Measurements from ENCODE around the gene KRTAP10-2. TPM values are rescaled to one million over a fixed set of nuclear protein-coding genes. Genes with fewer than 3 reads are reported as not detected.

The KRTAP10-2 gene
- total and polyA plus RNA-seq, 2 experiments from 2014 or later = not detected

- Histone ChIP-seq H3K9me2 (ENCODE audit: insufficient read depth) (no peaks in the 10 kb centered on the region), H3K79me2 (ENCODE audit: insufficient read depth) (no peaks in the 10 kb centered on the region), H3K4me2 (ENCODE audit: unreplicated experiment) (no peak overlapping the region), H3K27ac (no peak overlapping the region), H4K20me1 (ENCODE audit: insufficient read depth) (no peaks in the 10 kb centered on the region), H3K27me3 (replicated peaks; ENCODE audit: insufficient read depth) (0 out of 2 replicates have a peak, but pooled peaks cover 10% of the 10 kb centered on the region), H3K4me1 (ENCODE audit: insufficient read depth) (no peaks in the 10 kb centered on the region), H3K9me3 (ENCODE audit: low read depth) (no peaks in the 10 kb centered on the region), H3F3A (ENCODE audit: insufficient read depth) (no peaks in the 10 kb centered on the region), H3K36me3 (ENCODE audit: low read depth) (no peaks in the 10 kb centered on the region), H3K9ac (no peak overlapping the region), H3K4me3 (no peak overlapping the region), H2AFZ (no peak overlapping the region)
- no peak for TF ChIP-seq EZH2phosphoT487 (IDR thresholded peaks at IDR 0.05; ENCODE audit: insufficient read depth, low read depth)
- TF ChIP-seq EZH2 (IDR thresholded peaks at IDR 0.05; ENCODE audit: insufficient read depth, poor library complexity, severe bottlenecking) = no peak
- peak; percentile 55 for DNase-seq
- 59 to 63% methylated on average over 9 to 12 of the region's 12 CpGs for WGBS, 2 experiments (ENCODE audit: low coverage in 1 of 2, low lambda C conversion rate in 2 of 2, missing lambda C conversion rate in 2 of 2)
- in situ Hi-C loops (cut with MboI) = loop anchor here (25.0 kb wide), 1 partner anchor 428 kb away; the partner anchor contains the start of gene SLX9
These were observed 41.8 kb downstream of the KRTAP10-2 start for GRCh38 chr21:44509539-44509938.

GRCh38 chr21:44508711-44509445 lies 42.4 kb downstream of the KRTAP10-2 start:
- Histone ChIP-seq H3F3A (ENCODE audit: insufficient read depth) (no peaks in the 10 kb centered on the region), H3K27me3 (replicated peaks; ENCODE audit: insufficient read depth) (0 out of 2 replicates have a peak, but pooled peaks cover 10% of the 10 kb centered on the region), H3K9me3 (ENCODE audit: low read depth) (no peaks in the 10 kb centered on the region), H2AFZ (no peak overlapping the region), H3K36me3 (ENCODE audit: low read depth) (no peaks in the 10 kb centered on the region), H3K9ac (no peak overlapping the region), H3K79me2 (ENCODE audit: insufficient read depth) (no peaks in the 10 kb centered on the region), H3K4me1 (ENCODE audit: insufficient read depth) (no peaks in the 10 kb centered on the region), H3K4me3 (no peak overlapping the region), H3K27ac (no peak overlapping the region), H3K4me2 (ENCODE audit: unreplicated experiment) (no peak overlapping the region), H3K9me2 (ENCODE audit: insufficient read depth) (no peaks in the 10 kb centered on the region), H4K20me1 (ENCODE audit: insufficient read depth) (no peaks in the 10 kb centered on the region)
- in situ Hi-C loops (cut with MboI) = loop anchor here (25.0 kb wide), 1 partner anchor 428 kb away; the partner anchor contains the start of gene SLX9
- no peak for TF ChIP-seq EZH2 (IDR thresholded peaks at IDR 0.05; ENCODE audit: insufficient read depth, poor library complexity, severe bottlenecking)
- TF ChIP-seq EZH2phosphoT487 (IDR thresholded peaks at IDR 0.05; ENCODE audit: insufficient read depth, low read depth) = no peak
- no peak for DNase-seq
- WGBS, 2 experiments (ENCODE audit: low coverage in 1 of 2, low lambda C conversion rate in 2 of 2, missing lambda C conversion rate in 2 of 2) = 67 to 72% methylated on average over 30 of the region's 30 CpGs

GRCh38 chr21:44508426-44508710 lies 42.9 kb downstream of the KRTAP10-2 start:
- Histone ChIP-seq H3K27me3 (replicated peaks; ENCODE audit: insufficient read depth) (0 out of 2 replicates have a peak, but pooled peaks cover 10% of the 10 kb centered on the region), H3K9me3 (ENCODE audit: low read depth) (no peaks in the 10 kb centered on the region), H4K20me1 (ENCODE audit: insufficient read depth) (no peaks in the 10 kb centered on the region), H3K4me2 (ENCODE audit: unreplicated experiment) (no peak overlapping the region), H3K9ac (no peak overlapping the region), H3K4me3 (no peak overlapping the region), H2AFZ (no peak overlapping the region), H3K9me2 (ENCODE audit: insufficient read depth) (no peaks in the 10 kb centered on the region), H3K27ac (no peak overlapping the region), H3K79me2 (ENCODE audit: insufficient read depth) (no peaks in the 10 kb centered on the region), H3K36me3 (ENCODE audit: low read depth) (no peaks in the 10 kb centered on the region), H3F3A (ENCODE audit: insufficient read depth) (no peaks in the 10 kb centered on the region), H3K4me1 (ENCODE audit: insufficient read depth) (no peaks in the 10 kb centered on the region)
- TF ChIP-seq EZH2 (IDR thresholded peaks at IDR 0.05; ENCODE audit: insufficient read depth, poor library complexity, severe bottlenecking) (no peak), EZH2phosphoT487 (IDR thresholded peaks at IDR 0.05; ENCODE audit: insufficient read depth, low read depth) (no peak)
- WGBS, 2 experiments (ENCODE audit: low coverage in 1 of 2, low lambda C conversion rate in 2 of 2, missing lambda C conversion rate in 2 of 2) = 70 to 76% methylated on average over 9 of the region's 9 CpGs
- no peak for DNase-seq
- in situ Hi-C loops (cut with MboI) = loop anchor here (25.0 kb wide), 1 partner anchor 429 kb away; the partner anchor contains the start of gene SLX9

GRCh38 chr21:44507673-44508425 lies 43.5 kb downstream of the KRTAP10-2 start:
- Histone ChIP-seq H3K27ac (no peak overlapping the region), H3K9me2 (ENCODE audit: insufficient read depth) (no peaks in the 10 kb centered on the region), H3K9ac (no peak overlapping the region), H3K79me2 (ENCODE audit: insufficient read depth) (no peaks in the 10 kb centered on the region), H4K20me1 (ENCODE audit: insufficient read depth) (no peaks in the 10 kb centered on the region), H3K27me3 (replicated peaks; ENCODE audit: insufficient read depth) (0 out of 2 replicates have a peak, but pooled peaks cover 10% of the 10 kb centered on the region), H3K36me3 (ENCODE audit: low read depth) (no peaks in the 10 kb centered on the region), H3F3A (ENCODE audit: insufficient read depth) (no peaks in the 10 kb centered on the region), H3K4me3 (no peak overlapping the region), H3K4me2 (ENCODE audit: unreplicated experiment) (no peak overlapping the region), H2AFZ (no peak overlapping the region), H3K4me1 (ENCODE audit: insufficient read depth) (no peaks in the 10 kb centered on the region), H3K9me3 (ENCODE audit: low read depth) (no peaks in the 10 kb centered on the region)
- DNase-seq = no peak
- in situ Hi-C loops (cut with MboI) = loop anchor here (25.0 kb wide), 1 partner anchor 429 kb away; the partner anchor contains the start of gene SLX9
- 78% methylated on average over 26 of the region's 26 CpGs for WGBS, 2 experiments (ENCODE audit: low coverage in 1 of 2, low lambda C conversion rate in 2 of 2, missing lambda C conversion rate in 2 of 2)
- TF ChIP-seq EZH2phosphoT487 (IDR thresholded peaks at IDR 0.05; ENCODE audit: insufficient read depth, low read depth) = no peak
- no peak for TF ChIP-seq EZH2 (IDR thresholded peaks at IDR 0.05; ENCODE audit: insufficient read depth, poor library complexity, severe bottlenecking)

Data from GM23248 (cell line).